Testis (tissue), 2 donors: Measurements from ENCODE around the gene THTPA.

Source experiments
- CTCF ChIP-seq, 3 experiments: fragments of 450-650 bp in 2 of 3; fragments of 200-600 bp in 1 of 3; sonication (generic) in 1 of 3; IDR thresholded peaks; one replicate each; pipeline ENCODE4 v1.5.1; 2016 to 2019; ENCODE audit warnings: antibody characterized with exemption in 3 of 3, mild to moderate bottlenecking in 2 of 3, moderate library complexity in 1 of 3
- POLR2A ChIP-seq: fragments of 450-650 bp; IDR thresholded peaks from one replicate; pipeline ENCODE4 v1.6.1; 2017; ENCODE audit warnings: antibody characterized with exemption, mild to moderate bottlenecking, moderate library complexity

GRCh38 chr14:23604148-23604547 is 48.1 kb downstream of the THTPA start:
- TF ChIP-seq CTCF (IDR thresholded peaks at IDR 0.05) = no peak
- TF ChIP-seq POLR2A = no peak
